ENCODE results near the gene PDCD4. TPM values are rescaled to one million over a fixed set of nuclear protein-coding genes. Genes with fewer than 3 reads are reported as not detected.
A peak's percentile ranks its signal among the peaks of the same experiment; 100 is the strongest.

Gene PDCD4
- total RNA-seq, 4 donors from 2014 or later, result 230 to 445 (median 330) TPM

DNA sequence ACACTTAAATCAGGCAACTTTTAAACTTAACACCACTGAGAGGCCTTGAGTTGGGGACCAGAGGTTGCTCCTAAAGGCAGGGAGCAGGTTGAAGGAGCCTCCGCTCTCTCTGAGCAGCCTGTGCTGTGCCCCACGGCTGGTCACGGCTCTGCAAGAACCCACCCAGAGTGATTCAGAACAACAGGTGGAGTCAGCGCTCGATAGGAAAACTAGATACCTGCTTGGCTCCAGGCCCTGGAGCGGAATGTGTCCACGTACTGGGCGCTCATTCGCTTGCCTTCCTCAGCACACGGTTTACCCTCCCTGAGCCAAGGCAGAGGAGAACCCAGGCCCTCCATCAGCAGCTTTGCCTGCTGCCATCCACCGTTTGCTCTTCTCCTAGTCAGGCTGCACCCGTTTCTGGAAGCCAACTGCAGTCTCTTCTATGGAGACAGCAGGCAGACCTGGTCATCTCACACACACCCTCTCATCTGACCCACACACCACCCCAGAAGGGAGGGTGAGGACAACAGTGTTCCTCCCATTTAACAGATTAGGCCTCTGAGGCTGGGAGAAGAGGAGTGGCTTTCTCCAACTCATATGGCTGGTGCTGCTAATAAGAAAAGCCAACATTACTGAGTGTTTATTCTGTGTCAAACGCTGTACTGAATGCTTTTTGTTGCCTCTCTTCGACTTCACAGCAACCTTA is 37.6 kb upstream of the PDCD4 start:
- peak in 1 of 2 donors; percentile 59 for DNase-seq (ENCODE audit: low spot score in 2 of 2)
- TF ChIP-seq POLR2A (IDR thresholded peaks at IDR 0.05), result no peak
- TF ChIP-seq, protein P1, sequence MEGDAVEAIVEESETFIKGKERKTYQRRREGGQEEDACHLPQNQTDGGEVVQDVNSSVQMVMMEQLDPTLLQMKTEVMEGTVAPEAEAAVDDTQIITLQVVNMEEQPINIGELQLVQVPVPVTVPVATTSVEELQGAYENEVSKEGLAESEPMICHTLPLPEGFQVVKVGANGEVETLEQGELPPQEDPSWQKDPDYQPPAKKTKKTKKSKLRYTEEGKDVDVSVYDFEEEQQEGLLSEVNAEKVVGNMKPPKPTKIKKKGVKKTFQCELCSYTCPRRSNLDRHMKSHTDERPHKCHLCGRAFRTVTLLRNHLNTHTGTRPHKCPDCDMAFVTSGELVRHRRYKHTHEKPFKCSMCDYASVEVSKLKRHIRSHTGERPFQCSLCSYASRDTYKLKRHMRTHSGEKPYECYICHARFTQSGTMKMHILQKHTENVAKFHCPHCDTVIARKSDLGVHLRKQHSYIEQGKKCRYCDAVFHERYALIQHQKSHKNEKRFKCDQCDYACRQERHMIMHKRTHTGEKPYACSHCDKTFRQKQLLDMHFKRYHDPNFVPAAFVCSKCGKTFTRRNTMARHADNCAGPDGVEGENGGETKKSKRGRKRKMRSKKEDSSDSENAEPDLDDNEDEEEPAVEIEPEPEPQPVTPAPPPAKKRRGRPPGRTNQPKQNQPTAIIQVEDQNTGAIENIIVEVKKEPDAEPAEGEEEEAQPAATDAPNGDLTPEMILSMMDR (IDR thresholded peaks at IDR 0.05), result no peak
- no peak overlapping the region for H3K4me3 ChIP-seq (ENCODE audit: low read depth, poor library complexity, severe bottlenecking)
- intact Hi-C loops (cut with DNase I; ENCODE audit: low total_unique reads), result no loop called here
- WGBS, 2 donors, result 74 to 75% methylated on average over 12 to 14 of the region's 14 CpGs

DNA sequence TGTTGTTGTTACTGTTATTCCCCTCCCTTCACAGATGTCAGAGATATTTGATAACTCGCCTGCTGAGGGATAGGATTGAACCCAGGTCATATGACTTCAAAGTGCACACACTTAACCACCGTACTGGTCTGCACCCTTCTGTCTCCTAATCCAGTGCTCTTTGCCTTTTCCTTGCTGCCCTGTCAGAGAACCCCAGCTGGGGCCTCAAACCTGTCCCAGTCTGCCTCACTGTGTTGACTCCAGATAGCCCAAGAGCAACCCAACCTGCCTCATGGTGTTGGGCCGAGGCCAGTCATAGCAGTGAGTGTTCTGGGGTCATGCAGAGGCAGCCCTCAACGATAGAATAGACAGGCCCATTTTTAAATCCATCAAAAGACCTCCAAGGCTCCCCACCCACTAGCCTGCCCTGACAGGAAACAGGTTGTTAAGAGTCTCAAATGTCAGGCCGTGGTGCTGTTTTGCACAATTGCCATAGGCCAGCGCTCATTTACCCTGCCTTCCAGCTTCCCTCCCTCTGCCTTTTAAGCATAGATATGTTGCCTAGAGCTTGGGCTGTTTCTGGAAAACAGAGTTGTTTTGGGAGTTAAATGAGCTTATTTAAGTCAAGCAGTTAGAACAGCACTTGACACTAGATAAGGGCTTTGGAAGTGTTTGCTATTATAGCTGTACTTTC is 37.0 kb upstream of the PDCD4 start:
- peak in 1 of 2 donors; percentile 45 for DNase-seq (ENCODE audit: low spot score in 2 of 2)
- intact Hi-C loops (cut with DNase I; ENCODE audit: low total_unique reads), result no loop called here
- TF ChIP-seq, protein P1 (IDR thresholded peaks at IDR 0.05), result no peak
- no peak for TF ChIP-seq POLR2A (IDR thresholded peaks at IDR 0.05)
- no peak overlapping the region for H3K4me3 ChIP-seq (ENCODE audit: low read depth, poor library complexity, severe bottlenecking)
- 45 to 48% methylated on average over 6 of the region's 6 CpGs for WGBS, 2 donors

DNA sequence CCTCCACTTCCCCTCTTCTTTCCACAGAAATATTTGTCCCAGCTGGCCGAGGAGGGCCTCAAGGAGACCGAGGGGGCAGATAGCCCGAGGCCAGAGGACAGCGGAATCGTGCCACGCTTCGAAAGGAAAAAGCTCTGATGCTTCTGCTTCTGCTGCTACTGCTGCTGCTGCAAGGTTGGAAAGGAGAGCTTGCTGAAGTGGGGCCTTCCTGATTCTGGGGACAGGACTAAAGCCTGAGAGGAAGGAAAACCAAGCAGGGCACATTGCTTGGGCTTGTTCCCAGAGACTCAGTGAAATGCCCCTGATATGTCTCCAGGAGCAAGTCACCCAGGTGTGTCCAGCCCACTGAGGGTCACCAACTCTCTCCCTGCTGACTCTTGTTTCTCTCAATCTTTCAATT is 35.9 kb upstream of the PDCD4 start:
- TF ChIP-seq, protein P1 (IDR thresholded peaks at IDR 0.05), result no peak
- no peak for TF ChIP-seq POLR2A (IDR thresholded peaks at IDR 0.05)
- intact Hi-C loops (cut with DNase I; ENCODE audit: low total_unique reads), result no loop called here
- H3K4me3 ChIP-seq (ENCODE audit: low read depth, poor library complexity, severe bottlenecking), result no peak overlapping the region
- DNase-seq (ENCODE audit: low spot score in 2 of 2), result no peak
- 49 to 58% methylated on average over 7 of the region's 7 CpGs for WGBS, 2 donors

DNA sequence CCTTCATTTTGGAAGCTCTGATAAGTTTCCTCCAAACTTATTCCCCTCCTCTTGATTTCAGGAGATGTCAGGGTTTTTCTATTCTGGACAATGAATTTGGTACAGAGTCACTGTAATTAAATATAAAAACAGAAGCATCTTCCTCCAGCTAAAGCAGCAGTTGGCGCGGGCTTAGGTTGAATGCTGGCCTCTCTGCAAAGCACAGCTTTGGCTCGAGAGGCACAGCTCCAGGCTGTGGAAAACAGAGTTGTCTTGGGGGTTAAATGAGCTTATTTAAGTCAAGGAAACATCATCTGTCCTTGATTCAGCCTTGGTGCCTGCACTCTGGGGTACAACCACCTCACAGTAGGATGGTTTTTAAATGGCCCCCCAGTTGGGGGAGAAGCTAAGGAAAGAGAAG is 35.0 kb upstream of the PDCD4 start:
- no peak overlapping the region for H3K4me3 ChIP-seq (ENCODE audit: low read depth, poor library complexity, severe bottlenecking)
- DNase-seq (ENCODE audit: low spot score in 2 of 2), result no peak
- no peak for TF ChIP-seq POLR2A (IDR thresholded peaks at IDR 0.05)
- TF ChIP-seq, protein P1 (IDR thresholded peaks at IDR 0.05), result no peak
- WGBS, 2 donors, result 54 to 58% methylated on average over 3 of the region's 3 CpGs
- intact Hi-C loops (cut with DNase I; ENCODE audit: low total_unique reads), result no loop called here

DNA sequence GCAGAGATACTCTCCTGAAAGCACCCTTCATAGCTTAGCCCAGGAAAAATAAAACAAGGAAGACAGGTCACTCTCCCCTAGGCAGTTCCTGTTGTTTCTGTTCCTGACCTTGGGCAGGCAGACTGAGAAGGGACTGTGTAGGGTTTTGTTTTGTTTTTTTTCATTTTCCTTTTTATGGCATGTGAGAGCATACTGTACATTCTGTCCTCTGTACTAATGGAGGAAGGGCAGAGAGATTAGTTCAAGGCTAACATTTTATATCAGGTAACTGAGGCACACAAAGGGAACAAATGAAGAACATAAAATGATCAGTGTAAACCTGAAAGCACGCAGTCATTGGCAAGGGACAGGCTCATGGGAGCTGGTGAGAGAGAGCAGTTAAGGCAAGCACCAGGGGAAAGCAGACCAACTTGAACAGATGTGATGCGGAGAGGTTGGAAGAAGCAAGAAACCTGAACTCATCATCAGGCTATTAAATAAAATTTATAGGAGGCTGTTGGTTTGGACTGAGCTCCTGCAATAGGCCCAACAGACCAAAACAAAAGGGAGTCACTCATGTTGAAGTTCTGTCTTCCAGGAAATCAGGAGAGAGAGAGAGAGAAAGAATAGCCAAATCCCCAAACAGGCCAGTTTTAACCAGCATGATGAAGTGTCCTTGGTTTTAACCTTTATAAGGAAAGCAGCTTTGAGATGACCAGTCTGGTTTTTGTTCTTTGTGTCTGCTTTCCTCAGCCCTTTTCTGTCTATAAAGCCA is 34.1 kb upstream of the PDCD4 start:
- intact Hi-C loops (cut with DNase I; ENCODE audit: low total_unique reads), result no loop called here
- DNase-seq (ENCODE audit: low spot score in 2 of 2), result peak in 1 of 2 donors; percentile 12
- H3K4me3 ChIP-seq (ENCODE audit: low read depth, poor library complexity, severe bottlenecking), result no peak overlapping the region
- no peak for TF ChIP-seq POLR2A (IDR thresholded peaks at IDR 0.05)
- TF ChIP-seq, protein P1 (IDR thresholded peaks at IDR 0.05), result no peak
- 82% methylated on average over 2 of the region's 2 CpGs for WGBS, 2 donors

Data from lower leg skin (tissue), 4 donors.